DMS53 treated with DMSO at 0.1 percent for 48 hours (cell line): ENCODE results near the gene ITGB7.

Source experiments
- DNase-seq: peaks from one replicate; lab custom pipeline; 2025; ENCODE audit not compliant: unreplicated experiment; lab: John Stamatoyannopoulos, UW

Gene ITGB7

DNA sequence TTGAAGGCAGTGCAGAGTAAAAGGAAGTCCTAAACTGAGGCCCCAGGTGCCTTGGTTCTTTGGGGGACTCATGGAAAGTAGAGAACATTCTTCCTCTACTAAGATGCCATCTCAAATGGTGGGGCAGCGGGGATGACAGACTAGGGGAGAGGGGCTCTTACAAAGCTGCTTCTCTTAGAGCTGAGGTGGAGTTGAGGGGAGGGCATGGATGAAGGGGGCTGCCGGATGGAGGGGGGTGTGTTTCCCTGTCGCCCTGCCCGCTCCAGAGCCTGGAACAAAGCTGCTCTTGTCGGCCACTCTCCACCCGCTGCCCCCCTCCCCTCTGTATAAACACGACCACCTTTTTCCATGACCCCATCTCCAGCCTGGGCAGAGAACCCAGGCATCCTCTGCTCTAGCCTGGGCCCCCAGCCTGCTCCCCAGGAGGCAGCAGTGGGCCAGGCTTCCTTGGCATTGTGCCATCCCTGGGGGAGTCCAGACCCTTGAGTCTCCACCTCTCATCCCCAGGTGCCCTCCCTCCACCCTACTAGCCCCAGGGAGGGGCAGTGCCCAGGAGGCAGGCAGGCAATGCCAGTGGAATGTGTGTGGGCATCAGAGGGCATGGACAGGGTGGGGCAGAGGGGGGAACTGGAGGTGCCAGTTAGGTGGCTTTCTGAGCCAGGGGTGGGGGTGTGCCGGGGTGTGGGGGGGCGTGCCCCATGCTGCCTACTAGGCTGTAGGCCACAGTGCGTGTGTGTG is 23.2 kb upstream of the ITGB7 start:
- no peak for DNase-seq

DNA sequence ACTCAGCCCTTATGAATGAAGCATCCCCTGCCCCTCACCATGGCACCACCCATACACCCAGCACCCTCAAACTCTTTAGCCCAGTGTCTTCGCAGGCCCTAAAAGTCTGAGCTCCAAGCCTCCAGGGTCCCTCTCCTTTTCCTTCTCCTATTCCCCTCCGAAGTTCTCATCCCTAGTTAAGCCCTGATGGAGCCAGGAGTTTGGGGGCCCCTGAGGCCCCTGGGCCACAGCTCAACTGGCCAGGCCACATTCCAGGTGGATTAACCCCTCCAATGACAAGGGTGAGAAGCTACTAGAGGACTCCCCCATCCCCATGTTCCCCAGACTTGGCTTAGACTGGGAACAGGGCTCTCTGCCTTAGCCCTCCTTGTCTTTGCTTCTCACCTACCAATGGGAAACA is 22.4 kb upstream of the ITGB7 start:
- no peak for DNase-seq

DNA sequence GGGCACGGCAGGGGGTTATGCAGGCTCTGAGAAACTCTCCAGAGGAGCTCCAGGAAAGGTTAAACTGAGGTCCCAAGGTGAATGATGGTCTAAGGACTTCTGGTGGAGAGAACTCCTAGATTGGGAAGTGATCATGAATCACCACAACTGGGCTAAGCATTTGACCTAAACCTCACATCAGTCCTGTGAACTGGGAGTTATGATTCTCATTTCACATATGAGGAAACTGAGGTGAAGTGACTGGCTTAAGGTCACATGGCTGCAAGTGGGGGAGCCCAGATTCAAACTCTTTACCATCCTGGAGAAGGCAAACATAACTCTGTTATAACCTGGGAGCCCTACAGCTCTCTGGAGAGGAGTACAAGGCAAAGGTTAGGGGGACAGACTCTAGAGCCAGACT is 20.8 kb upstream of the ITGB7 start:
- no peak for DNase-seq

DNA sequence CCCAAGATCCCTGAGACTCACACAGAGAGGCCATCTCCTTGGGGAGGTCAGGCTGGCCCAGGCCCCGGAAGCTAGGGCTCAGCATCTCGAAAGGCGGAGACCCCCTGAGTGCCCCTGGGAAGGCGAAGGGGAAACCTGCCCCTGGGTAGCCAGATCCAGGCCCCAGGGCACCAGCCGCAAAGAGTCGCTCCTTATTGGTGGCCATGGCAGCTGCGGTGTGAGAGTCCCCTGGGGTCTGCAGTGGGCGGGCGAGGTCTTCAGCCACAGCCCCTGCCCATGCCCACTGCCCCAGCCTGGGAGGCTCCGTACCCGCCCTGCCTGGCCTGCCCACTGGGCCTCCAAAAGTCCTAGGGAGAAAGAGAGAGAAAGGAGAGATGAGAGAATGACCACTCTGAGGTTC is 20.3 kb upstream of the ITGB7 start:
- no peak for DNase-seq

DNA sequence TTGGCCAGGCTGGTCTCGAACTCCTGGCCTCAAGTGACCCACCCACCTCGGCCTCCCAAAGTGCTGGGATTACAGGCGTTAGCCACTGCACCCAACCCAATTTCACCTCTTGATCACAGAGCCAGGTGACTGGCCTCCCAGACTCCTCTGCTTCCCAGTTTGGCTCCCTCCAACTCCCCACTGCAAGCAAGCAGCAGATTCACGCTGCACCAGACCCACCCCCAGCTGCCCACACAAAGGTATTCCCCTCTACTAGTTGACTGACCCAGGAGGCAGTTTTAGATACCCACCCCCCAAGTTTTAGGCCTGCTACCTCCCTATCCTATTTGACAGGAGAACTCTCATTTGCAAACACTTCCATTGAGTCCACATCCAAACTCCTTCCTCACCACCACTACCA is 19.8 kb upstream of the ITGB7 start:
- DNase-seq = no peak

DNA sequence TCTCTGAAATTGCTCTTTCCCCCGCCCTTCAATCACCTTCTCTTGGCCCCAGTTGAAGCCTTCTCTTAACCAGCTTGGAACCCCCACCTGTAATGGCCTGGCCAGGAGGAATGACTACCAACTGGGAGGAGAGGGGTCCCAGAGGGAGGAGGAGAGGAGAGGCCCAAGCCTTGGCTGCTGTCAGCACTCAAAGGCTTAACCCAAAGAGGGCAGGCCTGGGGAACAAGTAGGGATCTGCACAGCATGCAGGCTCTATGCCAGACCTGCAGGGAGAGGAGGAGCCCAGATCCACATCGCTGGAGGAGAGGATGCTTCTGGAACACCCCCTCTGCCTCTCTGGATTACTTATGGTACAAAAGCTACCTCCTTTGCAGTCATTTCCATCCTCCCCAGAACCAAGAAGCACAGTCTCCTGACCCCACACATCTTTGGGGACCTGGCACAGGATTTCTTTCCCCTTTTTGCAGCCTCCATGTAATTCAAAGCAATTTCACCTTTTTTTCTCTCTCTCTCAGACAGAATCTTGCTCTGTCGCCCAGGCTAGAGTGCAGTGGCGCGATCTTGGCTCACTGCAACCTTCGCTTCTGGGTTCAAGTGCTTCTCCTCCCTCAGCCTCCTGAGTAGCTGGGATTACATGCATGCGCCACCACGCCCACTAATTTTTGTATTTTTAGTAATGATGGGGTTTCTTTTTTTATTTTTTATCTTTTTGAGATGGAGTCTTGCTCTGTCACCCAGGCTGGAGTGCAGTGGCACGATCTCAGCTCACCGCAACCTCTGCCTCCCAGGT is 18.8 kb upstream of the ITGB7 start:
- DNase-seq = no peak

DNA sequence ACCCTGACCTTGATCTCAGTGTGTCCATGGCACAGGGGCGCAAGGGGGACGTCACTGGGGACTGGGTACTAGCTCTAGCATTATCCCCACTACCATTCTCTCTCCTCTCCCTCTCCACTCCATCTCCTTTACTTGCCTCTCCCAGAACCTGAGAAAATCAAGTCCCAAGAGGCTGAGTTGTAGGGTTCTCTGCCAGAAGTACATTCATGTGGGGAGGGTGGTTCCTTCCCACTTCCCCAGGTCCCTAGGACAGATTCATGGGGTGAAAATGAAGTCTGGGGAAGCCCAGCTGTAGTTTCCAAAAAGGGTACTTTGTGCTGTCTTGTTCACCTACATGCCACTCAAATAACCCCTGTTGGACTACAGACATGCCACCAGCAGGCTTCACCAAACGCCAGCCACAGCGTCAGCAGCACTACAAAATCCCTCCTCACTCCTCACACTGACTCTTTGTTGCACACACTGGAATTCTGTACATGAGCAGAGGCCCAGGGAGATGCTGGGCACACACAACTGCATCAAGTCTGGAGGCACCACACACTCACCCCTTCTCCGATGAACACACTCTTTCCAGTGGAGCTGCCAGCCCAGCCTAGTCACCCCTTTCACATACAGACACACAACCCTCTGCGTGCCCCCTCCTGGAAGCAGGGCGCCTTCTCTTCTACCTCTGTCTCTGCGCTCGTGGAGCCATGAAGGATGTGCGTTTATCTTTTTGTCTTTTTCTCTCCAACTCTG is 18.0 kb upstream of the ITGB7 start:
- DNase-seq = no peak

DNA sequence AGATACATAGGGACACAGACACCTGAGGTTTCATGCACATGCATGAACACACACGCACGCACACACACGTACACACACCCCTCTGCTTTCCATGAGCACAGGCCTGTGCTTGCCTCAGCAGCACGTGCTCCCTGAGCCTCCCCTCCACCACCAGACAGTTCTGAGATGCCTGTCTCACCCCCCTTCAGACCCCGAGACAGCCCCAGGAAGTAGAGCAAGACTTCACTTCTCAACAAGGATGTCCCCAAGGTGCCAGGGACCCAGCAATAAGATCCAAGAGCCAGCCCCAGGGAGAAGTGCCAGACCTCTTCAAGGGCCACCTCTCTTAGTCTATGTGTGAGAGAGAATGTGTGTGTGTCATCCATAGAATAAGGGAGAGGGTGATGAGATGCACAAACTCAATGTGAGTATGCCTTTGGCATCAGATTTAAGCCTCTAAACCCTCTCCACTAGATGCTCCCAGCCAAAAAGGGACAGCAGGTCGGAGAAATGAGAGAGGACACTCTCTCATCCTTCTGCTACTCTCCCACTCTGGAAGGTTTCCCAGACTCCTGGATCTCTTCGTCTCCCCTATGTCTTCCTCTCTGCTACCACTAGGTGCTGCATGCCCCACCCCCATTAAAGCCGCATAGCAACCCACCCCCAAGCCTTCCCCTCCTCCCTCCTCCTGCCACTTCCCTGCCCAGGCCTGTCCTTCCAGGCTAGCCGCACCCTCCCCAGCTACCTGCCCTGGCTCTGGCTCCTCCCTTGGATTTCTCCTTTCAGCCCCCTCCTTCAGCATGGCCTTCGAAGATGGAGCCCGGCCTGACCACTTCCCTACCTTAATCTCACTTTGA is 17.2 kb upstream of the ITGB7 start:
- no peak for DNase-seq

DNA sequence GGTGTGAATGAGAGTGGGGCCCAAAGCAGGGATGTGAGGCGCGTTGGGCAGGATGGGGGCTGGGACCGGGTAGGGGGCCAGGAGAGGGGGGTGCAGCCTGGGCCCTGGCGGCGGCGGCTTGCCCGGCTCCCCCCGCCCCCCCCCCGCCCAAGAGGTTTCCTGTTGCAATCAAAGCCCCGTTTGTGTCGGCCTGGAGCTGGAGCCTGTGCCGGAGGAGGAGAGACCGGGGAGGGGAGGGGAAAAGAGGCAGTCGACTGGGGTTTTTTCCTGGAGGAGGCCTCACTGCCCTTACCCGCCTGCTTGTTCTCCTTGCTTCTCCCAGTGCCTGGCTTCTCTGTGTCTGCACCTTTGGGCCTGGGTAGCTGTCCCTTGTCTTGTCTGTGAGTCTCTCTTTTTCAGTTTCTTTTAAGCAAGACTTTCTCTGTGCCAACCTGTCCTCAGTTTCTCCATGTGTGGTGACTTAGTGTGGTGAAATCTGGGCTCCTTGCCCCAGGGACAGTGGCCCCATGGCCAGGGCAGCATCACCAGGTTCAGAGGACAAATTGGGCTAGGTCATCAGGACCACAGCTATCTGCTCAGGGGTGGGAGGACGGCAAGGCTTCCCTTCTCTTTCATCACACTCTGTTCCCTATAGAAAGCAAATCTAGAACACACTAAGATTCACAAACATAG is 16.5 kb upstream of the ITGB7 start:
- no peak for DNase-seq

DNA sequence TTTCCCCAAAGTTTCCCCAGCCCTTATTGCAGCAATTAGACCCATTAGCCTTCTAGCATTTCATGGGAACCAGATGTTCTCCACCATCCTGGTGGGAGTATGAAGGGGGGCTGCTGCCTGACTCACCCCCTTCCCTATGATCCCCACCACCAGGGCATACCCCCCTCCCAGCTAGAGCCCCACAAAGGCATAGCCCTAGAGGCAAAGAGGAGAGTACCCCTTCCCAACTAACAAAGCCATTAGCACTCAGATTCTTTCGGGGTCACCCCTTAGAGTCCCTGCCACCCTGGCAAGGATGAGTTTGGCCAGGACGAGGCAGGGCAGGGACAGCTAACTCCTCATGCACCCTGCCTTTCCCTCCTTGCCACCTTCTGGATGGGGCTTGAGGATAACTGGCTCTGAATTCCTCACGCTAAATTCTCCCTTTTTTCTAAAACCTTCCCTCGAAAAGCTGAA is 15.8 kb upstream of the ITGB7 start:
- no peak for DNase-seq

DNA sequence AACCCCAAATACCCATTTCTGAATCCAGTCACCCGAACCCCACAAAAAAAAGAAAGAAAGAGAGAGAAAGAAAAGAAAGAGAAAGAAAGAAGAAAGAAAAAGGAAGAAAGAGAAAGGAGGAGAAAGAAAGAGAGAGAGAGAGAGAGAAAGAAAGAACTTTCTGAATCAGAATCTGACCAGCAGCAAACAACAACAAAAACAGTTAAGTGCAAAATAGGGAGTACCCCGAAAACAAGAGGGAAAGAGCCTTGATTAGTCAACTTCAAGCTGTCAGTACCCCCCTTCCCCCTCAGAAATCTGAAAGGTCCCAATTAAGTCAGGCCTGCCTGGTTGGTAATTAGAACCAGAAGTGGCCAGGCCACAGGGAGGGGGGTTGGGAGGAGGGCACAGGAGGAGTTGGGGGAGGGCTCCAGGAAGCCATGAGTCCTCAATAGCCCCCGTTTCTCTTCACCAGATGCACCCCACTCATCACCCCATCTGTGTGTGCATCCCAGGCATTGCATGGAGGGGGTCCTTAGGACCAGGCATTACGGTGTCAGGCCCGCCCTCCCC is 15.2 kb upstream of the ITGB7 start:
- no peak for DNase-seq

DNA sequence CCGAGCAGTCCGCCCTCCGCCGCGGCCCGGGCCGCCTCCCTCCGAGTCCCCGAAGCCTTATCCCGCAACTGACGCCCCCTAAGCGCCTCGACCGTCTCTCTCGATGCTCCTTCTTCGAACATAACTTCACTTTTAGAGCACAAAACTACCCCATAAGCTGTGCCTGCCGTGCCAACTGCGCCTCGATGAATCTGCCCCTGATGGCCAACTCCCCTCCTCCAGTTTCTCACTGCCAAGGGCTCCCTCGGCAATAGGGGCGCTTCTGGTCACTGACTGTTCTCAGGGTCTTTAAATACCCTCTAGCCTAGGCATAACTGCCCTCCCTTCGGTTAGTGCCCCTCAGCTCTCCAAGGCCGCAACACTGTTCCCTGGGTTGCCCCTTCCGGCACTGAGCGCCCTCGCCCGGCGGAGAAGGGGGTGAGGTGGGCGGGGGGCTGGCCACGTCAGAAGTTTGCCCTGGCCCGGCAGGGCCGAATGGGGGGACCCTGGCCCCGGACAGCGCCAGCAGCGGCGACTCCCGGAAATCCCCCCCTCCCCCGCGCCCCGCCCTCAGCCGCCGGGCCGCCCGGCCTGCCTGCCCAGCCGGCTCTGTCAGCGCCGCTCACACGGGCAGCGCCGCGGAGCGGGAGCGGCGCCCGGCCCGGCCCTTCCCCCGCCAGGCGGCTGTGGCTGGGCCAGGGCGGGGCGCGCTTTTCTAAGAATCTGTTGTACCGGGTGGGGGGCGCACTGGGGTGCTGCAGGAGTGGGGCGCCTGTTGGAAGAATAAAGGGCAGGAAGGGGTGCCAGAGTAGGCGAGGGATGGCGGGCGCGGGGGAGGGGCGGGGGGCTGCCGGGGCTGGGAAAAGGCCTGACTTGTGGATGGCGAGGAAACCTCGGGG is 14.4 kb upstream of the ITGB7 start:
- no peak for DNase-seq

DNA sequence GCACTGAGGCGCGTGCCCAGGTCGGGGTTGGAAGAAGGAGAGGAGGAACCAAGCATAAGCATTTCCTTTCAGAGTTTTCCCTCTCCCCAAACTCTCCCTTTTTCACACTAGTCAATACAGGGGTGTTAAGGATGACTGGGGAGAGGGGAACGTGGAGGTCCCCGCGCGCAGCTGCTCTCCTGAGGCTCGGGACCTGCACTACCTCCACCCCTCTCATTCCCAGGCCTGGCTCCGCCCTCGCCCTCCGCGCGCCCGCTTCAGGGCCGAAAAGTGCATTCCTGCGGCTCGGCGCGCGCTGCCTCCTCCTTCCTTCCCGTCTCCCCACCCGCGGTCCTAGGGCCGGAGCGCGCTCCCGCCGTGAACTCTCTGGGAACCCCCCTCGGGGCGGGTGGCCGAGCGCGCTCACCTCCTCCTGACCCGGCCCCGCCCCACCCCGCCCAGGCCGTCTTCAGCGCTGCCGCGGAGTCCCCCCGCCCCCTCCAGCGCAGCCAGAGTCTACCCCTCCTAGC is 13.7 kb upstream of the ITGB7 start:
- DNase-seq = peak; percentile 82

DNA sequence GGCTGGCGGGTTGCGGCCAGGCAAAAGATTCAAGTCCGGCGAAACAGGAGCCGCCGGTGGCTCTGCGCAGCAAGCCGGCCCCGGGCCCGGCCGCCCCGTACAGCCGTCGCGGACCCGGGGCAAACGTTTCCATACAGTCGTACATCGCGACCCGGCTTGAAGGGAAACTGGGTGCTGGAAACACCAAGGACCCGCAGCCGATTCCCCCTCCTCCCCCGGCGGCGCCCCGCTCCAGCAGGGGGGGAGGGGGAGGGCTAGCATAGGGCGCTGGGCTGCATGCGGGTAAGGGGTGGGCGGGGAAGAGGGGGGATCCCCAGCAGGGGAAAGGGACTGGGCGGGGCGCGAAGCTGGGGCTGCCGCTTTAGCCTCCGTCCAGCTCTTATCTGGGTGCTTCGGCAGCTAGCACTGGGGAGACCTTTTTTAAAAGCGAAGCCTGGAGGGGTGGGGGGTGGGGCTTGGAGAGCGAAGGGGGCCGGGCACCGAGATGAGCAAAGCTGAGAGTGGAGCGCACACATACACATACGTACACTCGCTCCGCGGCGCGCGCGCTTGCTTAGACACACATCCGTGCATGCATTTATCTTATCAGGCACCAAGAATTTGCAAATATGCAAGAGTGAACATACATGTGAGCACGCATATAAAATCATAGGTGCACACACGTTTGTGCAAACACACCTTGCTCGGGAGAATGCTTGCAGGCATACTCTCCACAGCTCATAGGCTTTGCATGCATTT is 13.1 kb upstream of the ITGB7 start:
- DNase-seq = peak; percentile 69

DNA sequence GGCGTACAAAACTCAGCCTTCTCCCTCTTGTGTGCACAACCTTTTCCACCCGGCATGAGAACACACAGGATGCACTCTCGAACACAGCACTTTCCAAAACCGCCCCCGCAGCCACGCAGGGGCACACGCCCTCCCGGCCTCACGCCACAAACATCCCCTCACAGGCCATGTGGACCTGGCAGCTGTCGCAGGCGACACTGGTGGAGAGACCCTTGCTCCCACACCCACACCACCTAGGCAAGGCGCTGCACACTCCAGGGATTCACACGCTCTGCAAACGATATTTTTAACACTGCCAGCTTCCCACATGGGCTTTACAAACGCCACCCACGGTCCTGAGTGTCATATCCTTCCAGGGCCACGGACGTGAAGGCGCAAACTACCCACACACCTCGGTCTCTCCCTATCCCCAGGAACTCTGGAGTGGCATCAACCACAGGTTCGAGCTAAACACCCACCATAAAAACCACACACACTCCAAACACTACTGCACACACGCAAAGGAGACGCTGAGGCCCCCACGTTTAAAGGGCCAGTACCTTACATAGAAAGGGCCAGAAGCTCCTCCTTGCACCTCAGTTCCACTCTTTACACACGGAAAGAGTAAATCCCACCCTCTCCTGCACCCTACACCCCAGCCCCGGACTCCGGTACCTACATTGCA is 12.4 kb upstream of the ITGB7 start:
- no peak for DNase-seq

DNA sequence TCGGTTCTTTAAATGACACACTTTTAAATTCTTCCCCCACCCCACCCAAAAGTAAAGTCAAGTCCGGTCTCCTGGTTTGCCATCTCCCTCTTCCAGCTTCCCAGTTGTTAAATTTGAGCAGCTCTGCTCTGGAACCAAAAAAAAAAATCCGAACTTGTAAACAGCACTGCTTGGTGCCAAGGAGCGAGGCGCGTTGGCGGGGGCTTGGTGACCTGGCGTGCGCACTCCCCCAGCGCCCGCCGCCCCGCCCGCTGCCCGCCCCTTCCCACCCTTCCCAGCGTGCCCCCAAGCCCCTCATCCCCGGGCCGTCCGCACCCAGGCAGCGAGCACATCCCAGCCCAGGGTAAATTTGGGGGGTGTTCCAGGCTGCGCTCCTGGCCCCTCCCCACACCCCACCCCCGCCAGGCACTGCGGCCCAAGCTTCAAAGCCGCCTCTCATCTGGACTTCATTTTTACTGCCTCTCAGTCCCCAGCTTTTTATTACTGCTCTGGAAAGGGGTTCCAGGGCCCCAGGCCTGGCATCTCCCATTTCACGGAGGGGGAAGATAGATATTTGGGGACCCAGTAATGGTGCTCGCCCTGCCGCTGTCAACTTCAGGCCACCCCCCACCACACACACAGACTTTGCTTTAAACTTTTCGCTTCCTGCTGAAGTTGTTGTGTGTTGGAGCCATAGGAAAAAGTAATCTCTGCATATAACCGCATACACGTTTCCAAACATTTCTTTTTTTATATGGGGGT is 11.7 kb upstream of the ITGB7 start:
- DNase-seq = no peak

DNA sequence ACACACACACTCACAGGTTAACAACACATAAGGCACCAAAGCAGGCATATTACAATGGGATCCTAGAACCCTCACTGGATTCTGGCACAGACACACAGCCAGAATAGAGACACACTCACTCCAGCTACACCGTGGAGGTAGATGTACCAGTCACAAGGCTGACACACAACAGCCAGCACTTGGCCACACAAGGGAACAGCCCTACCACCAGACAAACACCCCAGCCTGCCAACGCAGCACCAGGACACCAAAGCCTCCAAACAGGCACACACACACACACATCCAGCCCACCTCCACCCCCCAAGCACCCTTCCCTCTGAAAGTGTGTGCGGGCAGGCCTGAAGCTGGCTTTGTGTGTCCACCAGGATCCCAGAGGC is 10.9 kb upstream of the ITGB7 start:
- no peak for DNase-seq
